CD14-positive monocyte (primary cell): ENCODE results near the gene ZSCAN10. TPM values are rescaled to one million over a fixed set of nuclear protein-coding genes. Genes with fewer than 3 reads are reported as not detected.

ENCODE experiments used
- DNase-seq, 3 donors: peaks; one replicate each; pipeline ENCODE4 v3.0.0-alpha.2; 2011 to 2022
- H2AFZ ChIP-seq: 2 replicates; pipeline ENCODE4 v1.6.0; 2012; ENCODE audit warnings: mild to moderate bottlenecking, low read depth, low read length, inconsistent platforms; ENCODE audit not compliant: insufficient read depth, poor library complexity, severe bottlenecking
- H3K27ac ChIP-seq, 2 donors: 1 replicate in 1 of 2; 2 replicates in 1 of 2; pipeline ENCODE4 v1.5.1; 2012 to 2013; ENCODE audit warnings: low read length in 2 of 2, control low read depth in 1 of 2, inconsistent platforms in 1 of 2, low read depth in 1 of 2, mild to moderate bottlenecking in 1 of 2
- H3K27me3 ChIP-seq, 2 donors: one replicate each; pipeline versions ENCODE4 v1.6.0 to v1.6.1; 2011 to 2013; ENCODE audit warnings: low read length in 2 of 2; ENCODE audit not compliant: control insufficient read depth in 2 of 2, insufficient read depth in 2 of 2
- H3K36me3 ChIP-seq, 2 donors: replicated peaks in 1 of 2; 1 replicate in 1 of 2; 2 replicates in 1 of 2; pipeline versions ENCODE4 v1.5.1 to v1.6.1; 2012 to 2013; ENCODE audit warnings: low read length in 2 of 2, control low read depth in 1 of 2, inconsistent platforms in 1 of 2, mild to moderate bottlenecking in 1 of 2; ENCODE audit not compliant: insufficient read depth in 2 of 2, control insufficient read depth in 1 of 2
- H3K4me1 ChIP-seq, 2 donors: 1 replicate in 1 of 2; 2 replicates in 1 of 2; pipeline versions ENCODE4 v1.5.1 to v1.6.1; 2012 to 2013; ENCODE audit warnings: low read length in 2 of 2, control low read depth in 1 of 2, inconsistent platforms in 1 of 2, mild to moderate bottlenecking in 1 of 2, moderate library complexity in 1 of 2; ENCODE audit not compliant: insufficient read depth in 2 of 2, control insufficient read depth in 1 of 2
- H3K4me2 ChIP-seq: replicated peaks from 2 replicates; pipeline ENCODE3; 2012; ENCODE audit warnings: low read length, moderate library complexity, mild to moderate bottlenecking; ENCODE audit not compliant: poor library complexity, severe bottlenecking; ENCODE audit errors: extremely low read depth
- H3K4me3 ChIP-seq, 3 experiments: fragments of 200-600 bp in 1 of 3; sonication (generic) in 1 of 3; replicated peaks in 1 of 3; 1 replicate in 2 of 3; 2 replicates in 1 of 3; pipeline ENCODE4 v1.5.1; 2011 to 2013; ENCODE audit warnings: low read length in 3 of 3, mild to moderate bottlenecking in 3 of 3, control low read depth in 2 of 3, low read depth in 2 of 3, inconsistent platforms in 1 of 3, moderate library complexity in 1 of 3
- H3K79me2 ChIP-seq: 2 replicates; pipeline ENCODE4 v1.6.0; 2012; ENCODE audit warnings: mild to moderate bottlenecking, control low read depth, inconsistent platforms, low read length, moderate library complexity; ENCODE audit not compliant: insufficient read depth
- H3K9ac ChIP-seq: 2 replicates; pipeline ENCODE4 v1.6.0; 2017; ENCODE audit warnings: low read length, mild to moderate bottlenecking; ENCODE audit not compliant: insufficient read depth, poor library complexity, severe bottlenecking
- H3K9me3 ChIP-seq, 2 donors: replicated peaks in 1 of 2; 1 replicate in 1 of 2; 2 replicates in 1 of 2; pipeline versions ENCODE4 v1.5.1 to v1.6.1; 2012 to 2013; ENCODE audit warnings: low read length in 2 of 2, control low read depth in 1 of 2; ENCODE audit not compliant: control insufficient read depth in 1 of 2, insufficient read depth in 1 of 2
- H4K20me1 ChIP-seq: 2 replicates; pipeline ENCODE4 v1.6.0; 2012; ENCODE audit warnings: mild to moderate bottlenecking, low read length, control low read depth, moderate library complexity; ENCODE audit not compliant: insufficient read depth
- H3K27ac Mint-ChIP-seq, 7 donors: one replicate each; pipeline ENCODE4 v1.8.0; 2020; ENCODE audit warnings: mild to moderate bottlenecking in 7 of 7, mixed read lengths in 7 of 7, moderate library complexity in 6 of 7, inconsistent platforms in 2 of 7
- H3K27me3 Mint-ChIP-seq, 3 donors: one replicate each; pipeline ENCODE4 v1.8.0; 2021 to 2022; ENCODE audit warnings: low read depth in 3 of 3, mild to moderate bottlenecking in 3 of 3, mixed read lengths in 3 of 3, moderate library complexity in 3 of 3, inconsistent platforms in 1 of 3
- H3K36me3 Mint-ChIP-seq, 2 donors: one replicate each; pipeline ENCODE4 v1.8.0; 2020; ENCODE audit warnings: mixed read lengths in 2 of 2, inconsistent platforms in 1 of 2, mild to moderate bottlenecking in 1 of 2
- H3K4me1 Mint-ChIP-seq: one replicate; pipeline ENCODE4 v1.8.0; 2020; ENCODE audit warnings: mild to moderate bottlenecking, mixed read lengths
- H3K4me3 Mint-ChIP-seq, 2 donors: one replicate each; pipeline ENCODE4 v1.8.0; 2020; ENCODE audit warnings: mild to moderate bottlenecking in 2 of 2, mixed read lengths in 2 of 2, moderate library complexity in 1 of 2
- H3K9me3 Mint-ChIP-seq, 7 donors: one replicate each; pipeline ENCODE4 v1.8.0; 2020 to 2022; ENCODE audit warnings: mixed read lengths in 7 of 7, mild to moderate bottlenecking in 6 of 7, moderate library complexity in 6 of 7, inconsistent platforms in 2 of 7
- WGBS: methylation state at CpG from one replicate; pipeline ENCODE4 v1.1.5; 2013; ENCODE audit warnings: missing lambda C conversion rate; ENCODE audit not compliant: insufficient coverage; 5-methylcytosine and 5-hydroxymethylcytosine counted together
- intact Hi-C, 2 donors: fragments of 100-400 bp; cut with micrococcal nuclease; formaldehyde crosslinking; loops; one replicate each; pipeline versions ENCODE4 v1.15.0 to v1.15.1; 2023
- polyA plus RNA-seq, 3 donors: library from polyadenylated mRNA; depleted of rRNA in 1 of 3; unstranded in 2 of 3; stranded (reverse) in 1 of 3; fragments of 300-500 nt in 2 of 3; fragments of >200 nt in 1 of 3; fragmentation: Illumina TruSeq in 2 of 3; gene quantifications; 1 replicate in 2 of 3; 2 replicates in 1 of 3; pipeline ENCODE4 v1.2.3, GENCODE V29; 2012 to 2021
- TF ChIP-seq, protein P1 (sequence below): fragments of 200-600 bp; IDR thresholded peaks from one replicate; pipeline ENCODE4 v1.8.0; 2022; ENCODE audit warnings: antibody characterized with exemption, mild to moderate bottlenecking

Gene ZSCAN10
- polyA plus RNA-seq, 3 donors = 0.29 TPM; not detected in 2

DNA sequence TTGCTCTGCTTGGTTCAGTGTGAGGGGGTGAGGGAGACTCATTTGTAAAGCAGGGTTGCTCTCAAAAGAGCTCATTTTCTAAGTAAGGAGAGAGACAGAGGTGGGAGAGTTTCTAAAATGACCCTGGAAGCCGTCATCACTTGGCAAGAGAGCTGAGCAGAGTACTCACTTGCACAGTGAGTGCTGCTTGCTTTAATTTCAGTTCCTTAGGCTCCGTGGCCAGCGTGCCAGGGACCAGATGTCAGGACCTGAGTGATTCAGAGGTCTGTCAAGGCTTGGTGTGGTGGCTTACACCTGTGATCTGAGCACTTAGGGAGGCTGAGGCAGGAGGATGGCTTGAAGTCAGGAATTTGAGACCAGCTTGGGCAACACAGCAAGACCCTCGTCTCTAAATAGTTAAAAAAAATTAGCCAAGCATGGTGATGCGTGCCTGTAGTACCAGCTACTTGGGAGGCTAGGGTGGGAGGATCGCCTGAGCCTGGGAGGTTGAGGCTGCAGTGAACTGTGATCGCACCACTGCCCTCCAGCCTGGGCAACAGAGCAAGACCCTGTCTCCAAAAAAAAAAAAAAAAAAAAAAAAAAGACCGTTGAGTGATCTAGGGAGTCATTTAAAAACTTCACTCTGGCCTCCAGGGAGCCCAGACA lies 24.0 kb upstream of the ZSCAN10 start:
- Histone ChIP-seq H3K4me3 (no peak overlapping the region), H3K27ac (no peak overlapping the region), H3K9me3 (no peaks in the 10 kb centered on the region), H3K36me3 (peaks cover 0 to 8% of the 10 kb centered on the region in 2 donors), H4K20me1 (no peaks in the 10 kb centered on the region), H3K9ac (no peak overlapping the region), H3K4me2 (no peak overlapping the region), H3K27me3 (no peaks in the 10 kb centered on the region), H2AFZ (no peak overlapping the region), H3K79me2 (no peaks in the 10 kb centered on the region), H3K4me1 (peaks cover 12 to 21% of the 10 kb centered on the region in 2 donors)
- 46% methylated on average over 6 of the region's 8 CpGs for WGBS
- Mint-ChIP-seq H3K27me3 (peaks cover 4 to 8% (median 6%) of the 10 kb centered on the region in 3 donors), H3K4me3 (no peak overlapping the region), H3K27ac (peak overlapping the region in 1 of 7 donors; percentile 8), H3K4me1 (peaks cover 15% of the 10 kb centered on the region), H3K36me3 (peaks cover 6 to 7% of the 10 kb centered on the region in 2 donors), H3K9me3 (no peaks in the 10 kb centered on the region)
- no peak for DNase-seq
- TF ChIP-seq, protein P1, sequence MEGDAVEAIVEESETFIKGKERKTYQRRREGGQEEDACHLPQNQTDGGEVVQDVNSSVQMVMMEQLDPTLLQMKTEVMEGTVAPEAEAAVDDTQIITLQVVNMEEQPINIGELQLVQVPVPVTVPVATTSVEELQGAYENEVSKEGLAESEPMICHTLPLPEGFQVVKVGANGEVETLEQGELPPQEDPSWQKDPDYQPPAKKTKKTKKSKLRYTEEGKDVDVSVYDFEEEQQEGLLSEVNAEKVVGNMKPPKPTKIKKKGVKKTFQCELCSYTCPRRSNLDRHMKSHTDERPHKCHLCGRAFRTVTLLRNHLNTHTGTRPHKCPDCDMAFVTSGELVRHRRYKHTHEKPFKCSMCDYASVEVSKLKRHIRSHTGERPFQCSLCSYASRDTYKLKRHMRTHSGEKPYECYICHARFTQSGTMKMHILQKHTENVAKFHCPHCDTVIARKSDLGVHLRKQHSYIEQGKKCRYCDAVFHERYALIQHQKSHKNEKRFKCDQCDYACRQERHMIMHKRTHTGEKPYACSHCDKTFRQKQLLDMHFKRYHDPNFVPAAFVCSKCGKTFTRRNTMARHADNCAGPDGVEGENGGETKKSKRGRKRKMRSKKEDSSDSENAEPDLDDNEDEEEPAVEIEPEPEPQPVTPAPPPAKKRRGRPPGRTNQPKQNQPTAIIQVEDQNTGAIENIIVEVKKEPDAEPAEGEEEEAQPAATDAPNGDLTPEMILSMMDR = no peak
- intact Hi-C loops = loop anchor here in 1 of 2 donors (10.0 kb wide), 2 partner anchors 98 to 208 kb away; partner anchors contain the start of genes FLYWCH1, HCFC1R1, THOC6 and TNFRSF12A

DNA sequence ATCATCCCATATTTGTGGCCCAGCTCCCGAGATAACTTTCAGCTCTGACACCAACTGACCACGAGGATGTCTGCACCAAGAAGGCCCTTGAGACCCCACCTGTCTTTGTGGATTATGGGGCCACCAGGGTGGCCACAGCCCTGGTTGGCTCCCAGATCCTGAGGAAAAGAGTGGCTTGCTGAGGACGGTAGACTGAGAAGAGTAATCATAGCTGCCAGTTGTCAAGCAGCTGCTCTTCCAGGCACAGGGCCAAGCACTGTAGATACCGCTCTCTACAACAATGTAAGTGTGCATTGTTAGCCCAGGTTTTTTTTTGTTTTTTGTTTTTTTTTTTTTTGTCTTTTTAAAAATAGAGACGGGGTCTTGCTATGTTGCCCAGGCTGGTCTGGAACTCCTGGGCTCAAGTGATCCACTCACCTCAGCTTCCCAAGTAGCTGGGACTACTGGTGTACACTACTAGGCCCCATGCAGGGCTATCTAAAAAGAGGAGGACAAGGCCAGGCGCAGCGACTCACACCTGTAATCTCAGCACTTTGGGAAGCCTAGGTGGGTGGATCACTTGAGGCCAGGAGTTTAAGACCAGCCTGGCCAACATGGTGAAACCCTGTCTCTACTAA lies 22.9 kb upstream of the ZSCAN10 start:
- peaks cover 15% of the 10 kb centered on the region for H3K4me1 Mint-ChIP-seq
- no peak for DNase-seq
- H3K4me1 ChIP-seq = peaks cover 12 to 21% of the 10 kb centered on the region in 2 donors
- H3K27ac ChIP-seq = no peak overlapping the region
- H2AFZ ChIP-seq = no peak overlapping the region
- H3K9me3 Mint-ChIP-seq = no peaks in the 10 kb centered on the region
- H3K9me3 ChIP-seq = no peaks in the 10 kb centered on the region
- TF ChIP-seq, protein P1 = no peak
- H3K79me2 ChIP-seq = no peaks in the 10 kb centered on the region
- H3K27me3 Mint-ChIP-seq = peaks cover 4 to 8% (median 6%) of the 10 kb centered on the region in 3 donors
- no peak overlapping the region for H3K4me3 Mint-ChIP-seq
- peaks cover 5 to 7% of the 10 kb centered on the region in 2 donors for H3K36me3 Mint-ChIP-seq
- no peak overlapping the region for H3K4me2 ChIP-seq
- intact Hi-C loops = loop anchor here in 1 of 2 donors (10.0 kb wide), 2 partner anchors 97 to 207 kb away; partner anchors contain the start of genes FLYWCH1, HCFC1R1, THOC6 and TNFRSF12A
- H3K36me3 ChIP-seq = peaks cover 0 to 8% of the 10 kb centered on the region in 2 donors
- H3K9ac ChIP-seq = no peak overlapping the region
- no peaks in the 10 kb centered on the region for H3K27me3 ChIP-seq
- no peak overlapping the region for H3K4me3 ChIP-seq
- no CpG with 5 or more reads among the region's 7 CpGs for WGBS
- H4K20me1 ChIP-seq = no peaks in the 10 kb centered on the region
- no peak overlapping the region for H3K27ac Mint-ChIP-seq
